Stimulated activated CD4-positive, alpha-beta T cell treated with anti-CD3 and anti-CD28 coated beads, Interleukin-12 subunit alpha, Interleukin-12 subunit beta, amount 100 ng/mL, for 24 hours (primary cell): ENCODE results near the gene ACR.
"Not testable (repeated sequence)": the region's sequence is repeated elsewhere in the genome, so short reads cannot be mapped to it uniquely, and the experiment has no call there.

ENCODE experiments used
- DNase-seq, 2 experiments: peaks; one replicate each; pipeline ENCODE4 v3.0.0-alpha.2; 2020; ENCODE audit warnings: low read depth in 2 of 2

Gene ACR

DNA sequence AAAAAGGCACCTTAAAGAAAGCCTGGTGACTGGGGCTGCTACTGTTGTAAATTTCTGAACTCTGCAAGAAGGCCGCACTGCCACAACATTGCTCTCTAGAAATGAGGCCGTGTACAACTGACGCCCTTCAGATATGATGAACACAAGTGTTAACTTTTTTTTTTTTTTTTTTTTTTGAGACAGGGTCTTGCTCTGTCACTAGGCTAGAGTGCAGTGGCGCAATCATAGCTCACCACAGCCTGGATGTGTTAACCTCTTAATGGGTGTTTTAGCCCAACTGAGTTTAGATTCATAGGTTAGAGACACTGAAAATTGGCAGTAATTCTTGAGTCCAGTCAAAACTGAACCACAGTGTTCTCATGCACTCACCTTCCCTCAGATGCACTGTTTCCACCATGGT is 42.2 kb downstream of the ACR start:
- DNase-seq: not testable (repeated sequence)

DNA sequence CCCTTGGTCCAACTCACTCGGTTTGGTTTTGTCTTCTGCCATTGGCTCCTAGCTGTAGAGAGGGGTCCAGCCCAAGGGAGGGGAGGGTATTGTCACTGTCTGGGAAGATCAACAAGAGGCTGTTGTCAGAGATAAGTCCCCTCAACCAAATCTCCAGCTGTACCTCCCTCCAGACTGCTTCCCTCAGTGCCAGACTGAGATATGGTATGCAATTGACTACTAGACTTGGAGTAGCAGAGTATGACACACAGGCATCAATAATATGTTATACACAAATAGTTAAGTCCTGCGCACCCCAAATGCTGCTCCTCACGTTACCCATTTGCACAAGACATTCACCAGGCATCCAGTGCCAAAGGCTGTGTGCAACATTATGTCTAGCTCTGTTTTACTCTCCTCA is 44.2 kb downstream of the ACR start:
- not testable (repeated sequence) for DNase-seq

GRCh38 chr22:50783033-50783879 is 45.3 kb downstream of the ACR start, which contains the start of gene RABL2B:
Gene RABL2B (minus strand): TSS chr22:50783636. CDS start chr22:50782294, 1,342 bp downstream.
- peak; percentile 76 to 82 for DNase-seq

DNA sequence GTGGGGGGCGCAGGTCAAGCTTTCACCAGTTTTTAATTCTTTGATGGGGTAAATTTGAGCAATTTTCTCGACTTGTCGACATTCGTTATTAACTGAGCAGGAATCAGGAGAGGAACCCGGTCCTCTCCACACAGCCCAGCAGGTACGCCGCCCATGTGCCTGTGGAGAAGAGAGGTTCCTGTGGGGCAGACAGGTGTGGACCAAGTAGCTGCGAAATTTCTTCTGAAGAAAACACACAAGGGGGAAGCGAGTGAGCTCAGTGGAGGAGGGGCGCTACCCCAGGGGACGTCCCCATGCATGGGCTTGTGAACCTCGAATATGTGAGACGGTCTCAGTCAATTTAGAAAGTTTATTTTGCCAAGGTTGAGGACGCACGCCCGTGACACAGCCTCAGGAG is 45.9 kb downstream of the ACR start:
- not testable (repeated sequence) for DNase-seq

GRCh38 chr22:50785289-50785688 is 47.3 kb downstream of the ACR start:
- DNase-seq: not testable (repeated sequence)

DNA sequence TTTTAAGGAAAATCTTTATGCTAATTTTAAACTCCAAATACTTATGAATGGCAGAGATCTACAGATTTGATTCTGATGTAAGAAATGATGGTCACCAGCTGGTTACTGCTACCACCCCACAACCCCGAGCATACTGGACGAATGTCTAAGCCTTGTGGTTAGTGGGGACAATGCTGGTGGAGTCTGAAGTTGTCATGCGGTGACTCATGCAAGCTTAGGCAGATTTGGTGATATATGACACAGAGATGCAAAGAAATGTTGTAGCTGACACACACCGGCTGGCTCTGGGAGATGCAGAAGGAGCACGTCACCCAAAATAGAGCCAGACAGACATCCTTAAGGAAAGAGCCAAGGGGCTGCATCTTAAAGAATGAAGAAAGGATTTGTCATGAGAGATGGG is 48.9 kb downstream of the ACR start:
- not testable (repeated sequence) for DNase-seq
